Subcutaneous adipose tissue (tissue), 4 donors: ENCODE measurements around the gene SHMT2. TPM values are rescaled to one million over a fixed set of nuclear protein-coding genes. Genes with fewer than 3 reads are reported as not detected.

Experiments used
- total RNA-seq, 4 donors: library from RNA; depleted of rRNA; stranded (reverse); fragments of >200 nt; gene quantifications; one replicate each; pipeline ENCODE4 v1.1.0, GENCODE V29; 2016
- TF ChIP-seq, protein P1 (sequence below): fragments of 450-650 bp; IDR thresholded peaks from one replicate; pipeline ENCODE4 v1.5.1; 2016; ENCODE audit warnings: low read depth, mild to moderate bottlenecking, control low read depth, antibody characterized with exemption, moderate library complexity

Gene SHMT2
- total RNA-seq, 4 donors from 2014 or later = 19.1 to 41.6 (median 32.7) TPM

DNA sequence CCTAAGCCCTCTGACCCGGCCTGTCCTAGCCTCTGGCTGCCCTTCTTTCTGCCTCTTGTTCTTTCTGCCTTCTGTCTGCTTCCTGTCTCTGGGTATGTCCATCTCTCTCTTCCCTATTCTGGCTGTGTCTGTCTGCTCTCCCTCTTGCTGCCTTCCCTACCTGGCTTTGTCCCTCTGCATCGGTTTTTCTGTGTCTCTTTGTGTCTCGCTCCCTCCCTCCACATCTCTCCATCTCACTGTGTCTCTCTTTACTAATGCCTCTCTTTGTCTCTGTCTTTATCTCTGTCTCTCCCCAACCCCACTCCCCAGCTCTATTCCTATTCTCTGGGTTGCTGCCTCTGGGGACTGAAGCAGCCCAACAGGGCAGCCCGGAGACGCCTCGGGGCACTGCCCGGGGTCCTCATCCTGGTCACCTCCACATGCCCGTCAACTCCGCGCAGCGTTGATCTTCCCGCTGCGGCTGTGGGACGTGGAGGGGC is 10.1 kb downstream of the SHMT2 start:
- TF ChIP-seq, protein P1, sequence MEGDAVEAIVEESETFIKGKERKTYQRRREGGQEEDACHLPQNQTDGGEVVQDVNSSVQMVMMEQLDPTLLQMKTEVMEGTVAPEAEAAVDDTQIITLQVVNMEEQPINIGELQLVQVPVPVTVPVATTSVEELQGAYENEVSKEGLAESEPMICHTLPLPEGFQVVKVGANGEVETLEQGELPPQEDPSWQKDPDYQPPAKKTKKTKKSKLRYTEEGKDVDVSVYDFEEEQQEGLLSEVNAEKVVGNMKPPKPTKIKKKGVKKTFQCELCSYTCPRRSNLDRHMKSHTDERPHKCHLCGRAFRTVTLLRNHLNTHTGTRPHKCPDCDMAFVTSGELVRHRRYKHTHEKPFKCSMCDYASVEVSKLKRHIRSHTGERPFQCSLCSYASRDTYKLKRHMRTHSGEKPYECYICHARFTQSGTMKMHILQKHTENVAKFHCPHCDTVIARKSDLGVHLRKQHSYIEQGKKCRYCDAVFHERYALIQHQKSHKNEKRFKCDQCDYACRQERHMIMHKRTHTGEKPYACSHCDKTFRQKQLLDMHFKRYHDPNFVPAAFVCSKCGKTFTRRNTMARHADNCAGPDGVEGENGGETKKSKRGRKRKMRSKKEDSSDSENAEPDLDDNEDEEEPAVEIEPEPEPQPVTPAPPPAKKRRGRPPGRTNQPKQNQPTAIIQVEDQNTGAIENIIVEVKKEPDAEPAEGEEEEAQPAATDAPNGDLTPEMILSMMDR = no peak

DNA sequence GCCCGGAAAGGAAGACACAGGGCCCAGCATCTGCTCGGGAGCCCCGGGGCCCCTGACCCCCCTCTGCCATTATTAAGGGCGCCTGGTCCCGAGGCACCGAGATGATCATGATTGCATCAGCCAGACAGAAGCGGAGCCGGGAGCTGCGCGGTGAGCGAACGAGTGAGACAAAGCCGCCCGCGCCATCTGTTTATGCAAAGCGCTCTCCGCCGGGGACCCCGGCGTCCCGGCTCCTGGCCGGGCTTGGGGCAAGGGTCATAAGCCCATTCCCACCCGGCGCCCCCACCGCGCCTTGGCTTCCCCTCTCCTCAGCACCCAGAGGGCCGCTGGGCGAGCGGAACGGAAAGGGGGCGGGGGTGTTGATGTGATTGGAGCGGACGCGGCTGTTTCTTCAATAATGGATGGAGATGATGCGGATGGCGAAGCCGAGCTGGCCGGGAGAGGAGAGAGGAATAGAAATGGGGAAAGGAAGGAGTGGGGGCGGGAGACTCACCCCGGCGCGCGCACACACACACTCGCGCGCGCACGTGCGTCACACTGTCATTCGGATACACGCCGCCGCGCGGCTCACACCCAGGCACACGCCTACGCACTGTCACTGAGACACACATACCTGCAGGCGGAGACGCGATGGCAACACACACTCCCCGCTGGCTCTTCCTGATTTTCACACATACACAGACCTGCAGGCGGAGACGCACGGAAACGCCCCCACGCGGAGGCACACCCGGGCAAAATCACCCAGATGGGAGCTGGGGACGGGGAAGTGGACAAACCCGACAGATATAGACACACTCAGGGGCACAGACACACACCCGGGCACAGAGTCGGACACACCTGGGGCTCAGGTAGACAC is 10.8 kb downstream of the SHMT2 start:
- TF ChIP-seq, protein P1 = no peak

DNA sequence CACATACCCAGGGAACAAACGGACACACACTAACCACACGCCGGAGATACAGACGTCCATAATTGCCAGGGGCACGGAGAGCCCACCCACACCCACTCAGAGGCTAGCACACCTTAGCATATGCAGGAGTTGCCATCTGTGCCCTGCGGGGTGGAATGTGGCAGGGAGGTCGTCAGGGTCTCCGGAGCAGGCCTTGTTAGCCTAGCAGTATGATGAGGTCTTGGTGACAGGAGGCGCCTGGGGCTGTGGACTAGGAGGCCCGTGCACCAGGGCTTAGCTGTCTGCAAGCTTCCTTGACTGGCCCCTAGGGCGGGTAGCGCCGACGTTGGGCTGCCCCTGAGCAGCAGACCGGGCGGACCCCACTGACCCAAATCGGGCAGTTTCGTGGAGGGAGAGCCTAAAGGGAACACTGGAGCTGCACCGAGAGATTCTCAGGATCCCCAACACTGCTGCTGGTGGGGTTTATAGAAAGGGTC is 11.5 kb downstream of the SHMT2 start:
- TF ChIP-seq, protein P1 = no peak

DNA sequence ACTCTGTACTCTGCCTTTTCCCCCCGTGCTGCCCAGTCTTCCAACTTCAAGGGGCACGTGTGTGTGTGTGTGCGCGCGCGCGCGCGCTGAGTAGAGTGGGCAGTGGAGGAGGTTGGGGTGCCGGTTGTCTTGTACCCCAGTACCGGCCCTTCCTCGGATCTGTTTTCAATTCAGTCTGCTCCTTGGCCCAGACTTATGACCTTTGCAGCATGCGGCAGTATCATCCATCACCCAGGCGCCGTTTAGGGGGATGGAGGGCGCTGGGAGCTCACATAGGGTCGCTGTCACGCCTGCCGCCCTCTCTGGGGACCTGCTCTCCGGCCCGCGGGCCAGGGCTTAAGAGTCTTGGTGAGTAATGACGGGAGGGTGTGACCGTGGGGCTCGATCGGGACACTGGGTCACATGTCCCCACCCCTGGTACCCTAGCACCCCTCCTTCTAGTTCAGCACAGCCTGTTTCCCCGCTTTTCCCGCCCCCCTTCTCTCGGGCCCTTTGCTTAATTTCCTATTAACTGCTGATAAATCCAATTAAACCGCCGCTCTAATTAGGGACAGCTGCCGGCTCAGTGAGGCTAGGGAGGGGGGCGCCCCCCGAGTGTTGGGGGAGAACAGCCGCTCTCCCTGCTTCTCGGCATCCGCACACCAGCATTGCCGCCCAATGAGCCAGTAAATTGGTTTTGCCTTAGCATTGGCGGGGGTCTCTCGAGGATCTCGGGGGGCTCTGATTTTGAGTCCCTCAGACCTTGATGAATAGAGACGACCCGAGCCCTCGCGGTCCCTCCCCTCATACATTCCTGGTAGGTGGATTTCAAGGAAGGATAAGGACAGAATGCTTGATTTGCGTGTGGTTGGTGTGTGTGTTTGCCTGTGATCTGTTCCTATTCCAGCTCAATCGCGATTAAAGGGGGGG is 12.1 kb downstream of the SHMT2 start:
- TF ChIP-seq, protein P1 = no peak

DNA sequence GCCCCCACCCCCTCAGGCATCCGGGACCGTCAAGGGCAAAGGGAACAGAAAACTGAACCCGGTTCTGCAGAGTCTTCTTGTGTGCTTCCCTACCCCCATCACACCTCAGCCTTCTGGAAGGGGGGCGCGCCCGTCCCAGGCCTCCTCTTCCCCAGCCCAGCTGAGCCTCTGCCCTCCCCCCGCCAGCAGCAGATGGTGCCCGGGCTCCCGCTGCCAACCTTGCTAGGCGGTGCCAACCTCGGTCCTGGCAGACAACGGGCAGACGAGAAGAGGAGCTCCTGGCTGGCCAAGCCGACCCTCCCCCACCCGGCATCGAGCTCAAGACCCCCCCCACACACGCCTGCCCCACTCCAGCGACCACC is 12.8 kb downstream of the SHMT2 start:
- TF ChIP-seq, protein P1 = no peak

DNA sequence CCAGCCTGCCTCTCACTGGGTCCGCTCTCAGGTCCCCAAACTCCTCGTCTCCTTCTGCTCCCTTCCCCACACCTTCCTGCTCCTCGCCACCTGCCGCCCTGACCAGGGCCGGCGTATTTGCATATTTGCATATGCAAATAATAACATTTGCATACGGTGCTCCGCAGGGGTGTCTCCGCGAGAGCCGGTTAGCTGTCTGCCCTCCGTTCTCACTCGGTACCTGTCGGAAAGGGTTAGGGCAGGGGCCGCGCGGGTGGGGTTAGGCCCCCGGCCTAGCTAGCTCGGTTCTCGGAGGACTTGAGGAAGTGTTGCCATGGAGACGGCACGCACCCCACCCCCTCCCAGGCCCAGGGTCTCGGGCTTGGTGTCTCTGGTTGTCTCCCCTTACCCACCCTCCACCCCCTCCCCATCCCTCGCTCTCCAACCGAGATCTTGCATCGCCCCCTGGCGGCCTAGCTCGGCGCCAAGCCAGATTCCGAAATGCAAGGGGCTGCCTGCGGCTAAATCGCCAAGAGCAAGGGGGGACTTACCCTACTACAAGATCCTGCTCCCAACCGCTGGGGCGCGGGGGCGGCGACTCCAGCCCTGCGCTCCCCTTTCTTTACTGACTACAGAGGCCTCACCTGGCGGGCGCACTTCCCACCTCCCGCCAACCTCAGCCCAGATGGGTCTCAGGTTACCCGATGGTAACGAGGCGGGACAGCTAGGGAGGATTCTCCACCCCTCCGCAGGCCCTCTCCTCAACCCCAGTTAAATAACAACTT is 13.4 kb downstream of the SHMT2 start:
- TF ChIP-seq, protein P1 = no peak
